KMS-11 (cell line): ENCODE data around the gene SYT13.

ENCODE experiments used
- H2AFZ ChIP-seq: fragments of 200-600 bp; sonication (generic); 2 replicates; pipeline ENCODE4 v1.6.1; 2016; ENCODE audit warnings: antibody characterized with exemption, mixed run types, low read depth
- H3K27ac ChIP-seq: fragments of 200-600 bp; sonication (generic); 2 replicates; pipeline ENCODE4 v1.6.1; 2016; ENCODE audit warnings: mild to moderate bottlenecking, mixed run types
- H3K27me3 ChIP-seq: fragments of 200-600 bp; sonication (generic); 2 replicates; pipeline ENCODE4 v1.6.1; 2017; ENCODE audit warnings: mild to moderate bottlenecking, low read depth, mixed run types, moderate library complexity; ENCODE audit not compliant: insufficient read depth
- H3K36me3 ChIP-seq: fragments of 200-600 bp; sonication (generic); 2 replicates; pipeline ENCODE4 v1.6.1; 2017; ENCODE audit warnings: mild to moderate bottlenecking, mixed run types; ENCODE audit not compliant: insufficient read depth
- H3K4me1 ChIP-seq: fragments of 200-600 bp; sonication (generic); 2 replicates; pipeline ENCODE4 v1.6.1; 2016; ENCODE audit warnings: mild to moderate bottlenecking, low read depth, mixed run types; ENCODE audit not compliant: poor library complexity, severe bottlenecking
- H3K4me2 ChIP-seq: fragments of 200-600 bp; sonication (generic); 2 replicates; pipeline ENCODE4 v1.7.0; 2016; ENCODE audit warnings: mild to moderate bottlenecking, mixed run types
- H3K4me3 ChIP-seq: fragments of 200-600 bp; sonication (generic); IDR thresholded peaks from 2 replicates; pipeline ENCODE4 v1.6.1; 2017; ENCODE audit warnings: low read depth, low read length, mixed read lengths; ENCODE audit not compliant: insufficient read depth
- H3K79me2 ChIP-seq: fragments of 200-600 bp; sonication (generic); 2 replicates; pipeline ENCODE4 v1.6.1; 2016; ENCODE audit warnings: low read depth, mixed run types; ENCODE audit not compliant: insufficient read depth
- H3K9ac ChIP-seq: fragments of 200-600 bp; sonication (generic); 2 replicates; pipeline ENCODE4 v1.6.1; 2016; ENCODE audit warnings: mild to moderate bottlenecking, mixed run types
- H4K20me1 ChIP-seq: fragments of 200-600 bp; sonication (generic); 2 replicates; pipeline ENCODE4 v1.6.1; 2016; ENCODE audit warnings: mild to moderate bottlenecking, mixed run types; ENCODE audit not compliant: insufficient read depth
- TF ChIP-seq, protein P1 (sequence below): fragments of 200-600 bp; sonication (generic); conservative IDR thresholded peaks from 2 replicates; pipeline ENCODE4 v1.6.1; 2017; ENCODE audit warnings: low read depth, mild to moderate bottlenecking, antibody characterized with exemption, low read length, moderate library complexity, mixed read lengths

SYT13 gene

DNA sequence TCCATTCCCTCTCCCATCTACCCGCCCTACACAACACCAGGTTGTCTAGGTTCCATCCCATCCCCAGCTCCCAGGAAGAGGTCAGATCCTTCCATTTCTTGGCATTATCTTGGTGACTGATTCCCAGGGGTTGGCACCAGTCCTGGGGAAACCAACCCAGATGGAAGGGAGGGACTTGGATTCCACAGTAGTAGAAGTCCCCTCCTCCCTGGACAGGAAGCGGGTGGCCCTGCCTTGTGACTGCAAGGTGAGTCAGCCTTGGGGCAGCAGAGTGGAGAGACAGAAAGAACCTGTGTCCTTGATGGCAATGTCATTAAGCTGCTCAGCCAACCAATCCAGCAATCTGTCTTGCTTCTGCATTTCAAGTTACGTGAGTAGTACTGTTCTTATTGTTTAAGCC, 26.5 kb downstream of the SYT13 start:
- Histone ChIP-seq H3K4me3 (no peak overlapping the region), H3K79me2 (no peaks in the 10 kb centered on the region), H3K36me3 (no peaks in the 10 kb centered on the region), H4K20me1 (no peaks in the 10 kb centered on the region), H3K4me1 (no peaks in the 10 kb centered on the region), H3K27me3 (no peaks in the 10 kb centered on the region), H2AFZ (no peak overlapping the region), H3K4me2 (no peak overlapping the region), H3K9ac (no peak overlapping the region), H3K27ac (no peak overlapping the region)
- TF ChIP-seq, protein P1, sequence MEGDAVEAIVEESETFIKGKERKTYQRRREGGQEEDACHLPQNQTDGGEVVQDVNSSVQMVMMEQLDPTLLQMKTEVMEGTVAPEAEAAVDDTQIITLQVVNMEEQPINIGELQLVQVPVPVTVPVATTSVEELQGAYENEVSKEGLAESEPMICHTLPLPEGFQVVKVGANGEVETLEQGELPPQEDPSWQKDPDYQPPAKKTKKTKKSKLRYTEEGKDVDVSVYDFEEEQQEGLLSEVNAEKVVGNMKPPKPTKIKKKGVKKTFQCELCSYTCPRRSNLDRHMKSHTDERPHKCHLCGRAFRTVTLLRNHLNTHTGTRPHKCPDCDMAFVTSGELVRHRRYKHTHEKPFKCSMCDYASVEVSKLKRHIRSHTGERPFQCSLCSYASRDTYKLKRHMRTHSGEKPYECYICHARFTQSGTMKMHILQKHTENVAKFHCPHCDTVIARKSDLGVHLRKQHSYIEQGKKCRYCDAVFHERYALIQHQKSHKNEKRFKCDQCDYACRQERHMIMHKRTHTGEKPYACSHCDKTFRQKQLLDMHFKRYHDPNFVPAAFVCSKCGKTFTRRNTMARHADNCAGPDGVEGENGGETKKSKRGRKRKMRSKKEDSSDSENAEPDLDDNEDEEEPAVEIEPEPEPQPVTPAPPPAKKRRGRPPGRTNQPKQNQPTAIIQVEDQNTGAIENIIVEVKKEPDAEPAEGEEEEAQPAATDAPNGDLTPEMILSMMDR, result no peak

DNA sequence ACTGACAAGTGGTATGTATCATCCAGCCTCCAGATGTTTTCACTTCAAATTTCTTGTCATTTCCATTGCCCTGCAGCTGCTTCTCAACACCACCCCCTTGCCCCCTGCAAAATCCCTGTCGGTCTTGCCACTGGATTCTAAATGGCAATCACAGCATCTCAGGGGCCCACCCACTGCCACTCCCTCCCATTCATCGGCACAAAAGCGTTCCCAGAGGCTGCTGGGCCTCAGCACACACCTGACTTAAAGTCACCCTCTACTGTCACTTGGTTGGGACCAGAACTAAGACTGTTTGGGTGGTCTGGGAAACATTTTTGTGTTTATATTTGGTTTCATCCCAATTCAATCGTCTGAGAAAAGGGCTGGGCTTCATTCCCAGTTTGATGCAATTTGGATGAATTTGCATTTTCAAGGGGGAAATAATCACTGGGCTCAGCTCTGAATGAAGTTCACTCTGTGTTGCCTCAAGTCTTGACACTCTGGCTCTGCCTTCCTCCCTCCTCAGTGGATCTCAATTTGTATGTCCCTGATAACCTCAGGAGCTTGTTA, 27.1 kb downstream of the SYT13 start:
- H3K79me2 ChIP-seq, result no peaks in the 10 kb centered on the region
- no peak overlapping the region for H3K9ac ChIP-seq
- no peaks in the 10 kb centered on the region for H3K4me1 ChIP-seq
- TF ChIP-seq, protein P1, result no peak
- H3K36me3 ChIP-seq, result no peaks in the 10 kb centered on the region
- no peaks in the 10 kb centered on the region for H4K20me1 ChIP-seq
- no peak overlapping the region for H2AFZ ChIP-seq
- no peak overlapping the region for H3K4me2 ChIP-seq
- H3K27me3 ChIP-seq, result no peaks in the 10 kb centered on the region
- no peak overlapping the region for H3K4me3 ChIP-seq
- H3K27ac ChIP-seq, result no peak overlapping the region

DNA sequence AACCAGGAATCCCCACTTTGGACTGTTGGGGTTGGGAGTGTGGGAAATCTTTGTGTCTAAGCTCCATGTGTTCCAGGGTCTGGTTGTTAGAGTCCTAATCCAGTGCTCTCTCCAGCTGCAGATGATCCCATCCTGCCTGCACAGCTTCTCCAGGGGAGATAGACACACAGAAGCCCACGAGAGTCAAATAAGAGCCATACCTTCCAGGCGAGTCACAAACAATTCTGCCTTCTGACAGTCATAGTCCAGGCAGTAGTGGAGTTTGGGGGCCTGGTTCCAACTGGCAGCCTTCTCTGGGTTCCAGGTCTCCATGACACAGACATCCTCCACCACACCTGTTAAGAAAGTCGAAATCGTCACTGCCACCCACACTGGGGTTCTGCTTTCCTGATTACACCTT, 32.1 kb downstream of the SYT13 start:
- H3K27me3 ChIP-seq, result no peaks in the 10 kb centered on the region
- no peak overlapping the region for H3K4me2 ChIP-seq
- H3K27ac ChIP-seq, result no peak overlapping the region
- H3K79me2 ChIP-seq, result no peaks in the 10 kb centered on the region
- no peak overlapping the region for H3K9ac ChIP-seq
- TF ChIP-seq, protein P1, result no peak
- no peak overlapping the region for H2AFZ ChIP-seq
- no peak overlapping the region for H3K4me3 ChIP-seq
- H4K20me1 ChIP-seq, result no peaks in the 10 kb centered on the region
- no peaks in the 10 kb centered on the region for H3K4me1 ChIP-seq
- H3K36me3 ChIP-seq, result no peaks in the 10 kb centered on the region

DNA sequence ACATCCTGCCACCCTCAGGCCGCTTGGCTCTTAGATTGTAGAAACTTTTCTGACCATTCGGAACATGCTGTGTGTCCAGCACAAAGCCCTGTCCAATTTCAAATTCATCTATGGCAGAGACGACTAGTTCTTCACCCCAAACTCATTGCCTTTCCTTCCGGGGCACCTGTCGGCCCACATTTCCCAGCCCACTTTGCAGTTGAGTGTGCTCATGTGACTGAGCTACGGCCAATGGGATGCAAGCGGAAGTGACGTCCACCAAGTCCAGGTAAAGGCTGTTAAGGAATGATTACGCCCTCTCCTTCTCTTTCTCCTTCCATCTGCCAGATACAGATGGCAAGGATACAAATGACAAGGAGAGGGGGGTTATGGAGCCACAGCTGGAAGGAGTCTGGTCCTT, 32.5 kb downstream of the SYT13 start:
- no peaks in the 10 kb centered on the region for H3K79me2 ChIP-seq
- H3K4me1 ChIP-seq, result no peaks in the 10 kb centered on the region
- no peak overlapping the region for H3K27ac ChIP-seq
- no peaks in the 10 kb centered on the region for H3K27me3 ChIP-seq
- H3K36me3 ChIP-seq, result no peaks in the 10 kb centered on the region
- TF ChIP-seq, protein P1, result no peak
- no peak overlapping the region for H3K9ac ChIP-seq
- H3K4me3 ChIP-seq, result no peak overlapping the region
- H3K4me2 ChIP-seq, result no peak overlapping the region
- H2AFZ ChIP-seq, result no peak overlapping the region
- H4K20me1 ChIP-seq, result no peaks in the 10 kb centered on the region
